GM20431 (cell line): Measurements from ENCODE around the gene CCDC40.

Source experiments
- in situ Hi-C: fragments of 300-500 bp; cut with MseI, MboI; formaldehyde crosslinking; loops from one replicate; pipeline ENCODE4 v1.15.0; 2020; ENCODE audit warnings: low sequenced_read_pairs; ENCODE audit not compliant: unreplicated experiment

Gene CCDC40

GRCh38 chr17:80012765-80013741, 23.4 kb upstream of the CCDC40 start:
- in situ Hi-C loops, result no loop called here

- in situ Hi-C loops, result no loop called here
Observed at GRCh38 chr17:80017226-80018010, 19.0 kb upstream of the CCDC40 start.

GRCh38 chr17:80018917-80019651, 17.4 kb upstream of the CCDC40 start:
- in situ Hi-C loops, result no loop called here

- in situ Hi-C loops, result no loop called here
Observed at GRCh38 chr17:80021600-80021999, 14.8 kb upstream of the CCDC40 start.

- in situ Hi-C loops, result no loop called here
Observed at GRCh38 chr17:80023481-80024205, 12.8 kb upstream of the CCDC40 start.

GRCh38 chr17:80024206-80024972, 12.1 kb upstream of the CCDC40 start:
- in situ Hi-C loops, result no loop called here

- in situ Hi-C loops, result no loop called here
Observed at GRCh38 chr17:80025140-80025539, 11.3 kb upstream of the CCDC40 start.

- in situ Hi-C loops, result no loop called here
Observed at GRCh38 chr17:80025796-80026195, 10.6 kb upstream of the CCDC40 start.

GRCh38 chr17:80026359-80027042, 9.9 kb upstream of the CCDC40 start:
- in situ Hi-C loops, result no loop called here

GRCh38 chr17:80027043-80027435, 9.4 kb upstream of the CCDC40 start:
- in situ Hi-C loops, result no loop called here

- in situ Hi-C loops, result no loop called here
Observed at GRCh38 chr17:80028030-80028429, 8.4 kb upstream of the CCDC40 start.

- in situ Hi-C loops, result no loop called here
Observed at GRCh38 chr17:80029258-80029974, 7.0 kb upstream of the CCDC40 start.

GRCh38 chr17:80030730-80031410, 5.6 kb upstream of the CCDC40 start:
- in situ Hi-C loops, result no loop called here

GRCh38 chr17:80031691-80032430, 4.6 kb upstream of the CCDC40 start:
- in situ Hi-C loops, result no loop called here

- in situ Hi-C loops, result no loop called here
Observed at GRCh38 chr17:80032614-80033171, 3.7 kb upstream of the CCDC40 start.

GRCh38 chr17:80033840-80034239, 2.6 kb upstream of the CCDC40 start:
- in situ Hi-C loops, result no loop called here
